H9 (cell line): ENCODE data around the gene UBAC2. TPM values are rescaled to one million over a fixed set of nuclear protein-coding genes. Genes with fewer than 3 reads are reported as not detected.

Experiments used
- DNase-seq: peaks from one replicate; pipeline ENCODE4 v3.0.0-alpha.2; 2017
- H2AFZ ChIP-seq: one replicate; pipeline ENCODE4 v1.6.1; 2013; ENCODE audit warnings: mild to moderate bottlenecking, low read length, control low read depth, moderate library complexity
- H2AK5ac ChIP-seq: 2 replicates; pipeline ENCODE4 v1.6.1; 2013; ENCODE audit warnings: low read length, control low read depth, mixed read lengths; ENCODE audit not compliant: insufficient read length
- H2BK120ac ChIP-seq: one replicate; pipeline ENCODE4 v1.6.1; 2013; ENCODE audit warnings: low read depth, mild to moderate bottlenecking, low read length, control low read depth, inconsistent platforms; ENCODE audit not compliant: poor library complexity, severe bottlenecking
- H2BK12ac ChIP-seq: 2 replicates; pipeline ENCODE4 v1.6.1; 2013; ENCODE audit warnings: low read length, control low read depth, mixed read lengths, low read depth; ENCODE audit not compliant: insufficient read length
- H2BK15ac ChIP-seq: 2 replicates; pipeline ENCODE4 v1.6.1; 2013; ENCODE audit warnings: low read depth, low read length, control low read depth
- H2BK20ac ChIP-seq: one replicate; pipeline ENCODE4 v1.6.1; 2013; ENCODE audit warnings: low read depth, mild to moderate bottlenecking, low read length, control low read depth, inconsistent platforms; ENCODE audit not compliant: poor library complexity, severe bottlenecking
- H2BK5ac ChIP-seq: 2 replicates; pipeline ENCODE4 v1.6.1; 2013; ENCODE audit warnings: low read length, control low read depth, mixed read lengths; ENCODE audit not compliant: insufficient read length
- H3K14ac ChIP-seq: 2 replicates; pipeline ENCODE4 v1.6.1; 2013; ENCODE audit warnings: low read length, control low read depth; ENCODE audit not compliant: insufficient read depth
- H3K18ac ChIP-seq: 2 replicates; pipeline ENCODE4 v1.6.1; 2013; ENCODE audit warnings: low read depth, mild to moderate bottlenecking, mixed read lengths, low read length, control low read depth; ENCODE audit not compliant: insufficient read length
- H3K23ac ChIP-seq: 2 replicates; pipeline ENCODE4 v1.6.1; 2013; ENCODE audit warnings: low read length, control low read depth, mixed read lengths, low read depth; ENCODE audit not compliant: insufficient read length
- H3K23me2 ChIP-seq: 2 replicates; pipeline ENCODE4 v1.6.1; 2013; ENCODE audit warnings: low read depth, mild to moderate bottlenecking, mixed read lengths, low read length, control low read depth; ENCODE audit not compliant: insufficient read length, poor library complexity, severe bottlenecking
- H3K27ac ChIP-seq: 2 replicates; pipeline ENCODE4 v1.5.1; 2013; ENCODE audit warnings: low read length, control low read depth, mixed read lengths, low read depth; ENCODE audit not compliant: insufficient read length
- H3K27me3 ChIP-seq: 2 replicates; pipeline ENCODE4 v1.6.1; 2013; ENCODE audit warnings: low read length, control low read depth, inconsistent platforms; ENCODE audit not compliant: insufficient read depth
- H3K4ac ChIP-seq: 2 replicates; pipeline ENCODE4 v1.6.1; 2013; ENCODE audit warnings: low read depth, mild to moderate bottlenecking, control low read depth, inconsistent platforms, low read length, moderate library complexity
- H3K4me1 ChIP-seq: 2 replicates; pipeline ENCODE4 v1.6.1; 2013; ENCODE audit warnings: low read length, control low read depth, inconsistent platforms; ENCODE audit not compliant: insufficient read depth
- H3K4me2 ChIP-seq: 2 replicates; pipeline ENCODE4 v1.6.1; 2013; ENCODE audit warnings: low read length, control low read depth, mixed read lengths; ENCODE audit not compliant: insufficient read length, insufficient read depth
- H3K56ac ChIP-seq: 2 replicates; pipeline ENCODE4 v1.6.1; 2013; ENCODE audit warnings: low read depth, mild to moderate bottlenecking, mixed read lengths, low read length, control low read depth; ENCODE audit not compliant: insufficient read length
- H3K79me1 ChIP-seq: 2 replicates; pipeline ENCODE4 v1.6.1; 2013; ENCODE audit warnings: low read depth, mild to moderate bottlenecking, moderate library complexity, low read length, control low read depth, inconsistent platforms; ENCODE audit not compliant: insufficient read depth, poor library complexity, severe bottlenecking
- H3K79me2 ChIP-seq: 2 replicates; pipeline ENCODE4 v1.6.1; 2013; ENCODE audit warnings: low read length, control low read depth, inconsistent platforms; ENCODE audit not compliant: insufficient read depth
- H3K9ac ChIP-seq: 2 replicates; pipeline ENCODE4 v1.6.1; 2013; ENCODE audit warnings: low read length, control low read depth, mixed read lengths; ENCODE audit not compliant: insufficient read length; ENCODE audit errors: extremely low read depth
- H3K9me3 ChIP-seq: one replicate; pipeline ENCODE4 v1.6.1; 2013; ENCODE audit warnings: low read depth, low read length, inconsistent platforms; ENCODE audit not compliant: control insufficient read depth
- H3T11ph ChIP-seq: one replicate; pipeline ENCODE4 v1.6.1; 2013; ENCODE audit warnings: mild to moderate bottlenecking, low read length, control low read depth, inconsistent platforms
- H4K20me1 ChIP-seq: one replicate; pipeline ENCODE4 v1.6.1; 2013; ENCODE audit not compliant: control insufficient read depth, insufficient read length, insufficient read depth
- H4K5ac ChIP-seq: 2 replicates; pipeline ENCODE4 v1.6.1; 2013; ENCODE audit warnings: low read depth, mild to moderate bottlenecking, mixed read lengths, low read length, control low read depth; ENCODE audit not compliant: insufficient read length
- H4K8ac ChIP-seq: replicated peaks from 2 replicates; pipeline ENCODE4 v1.6.1; 2013; ENCODE audit warnings: low read length, control low read depth, mixed read lengths, low read depth; ENCODE audit not compliant: insufficient read length
- H4K91ac ChIP-seq: 2 replicates; pipeline ENCODE4 v1.6.1; 2013; ENCODE audit warnings: low read depth, mild to moderate bottlenecking, moderate library complexity, mixed read lengths, low read length, control low read depth; ENCODE audit not compliant: insufficient read length
- H3K27ac Mint-ChIP-seq, 3 experiments: 2 replicates in 2 of 3; 3 replicates in 1 of 3; pipeline ENCODE4 v1.8.0; 2020 to 2021; ENCODE audit warnings: mixed read lengths in 3 of 3, mild to moderate bottlenecking in 1 of 3, moderate library complexity in 1 of 3
- H3K27me3 Mint-ChIP-seq: 2 replicates; pipeline ENCODE4 v1.8.0; 2021; ENCODE audit warnings: low read depth, mild to moderate bottlenecking, moderate library complexity, mixed read lengths
- H3K36me3 Mint-ChIP-seq, 3 experiments: 2 replicates in 2 of 3; 3 replicates in 1 of 3; pipeline ENCODE4 v1.8.0; 2020 to 2021; ENCODE audit warnings: low read depth in 3 of 3, mixed read lengths in 3 of 3; ENCODE audit not compliant: insufficient read depth in 1 of 3
- H3K4me1 Mint-ChIP-seq, 2 experiments: 2 replicates each; pipeline ENCODE4 v1.8.0; 2020; ENCODE audit warnings: mixed read lengths in 2 of 2
- H3K4me3 Mint-ChIP-seq, 2 experiments: 2 replicates in 1 of 2; 3 replicates in 1 of 2; pipeline ENCODE4 v1.8.0; 2020 to 2021; ENCODE audit warnings: mild to moderate bottlenecking in 2 of 2, mixed read lengths in 2 of 2, moderate library complexity in 1 of 2
- H3K9me3 Mint-ChIP-seq, 2 experiments: 2 replicates in 1 of 2; 3 replicates in 1 of 2; pipeline ENCODE4 v1.8.0; 2020; ENCODE audit warnings: mild to moderate bottlenecking in 2 of 2, mixed read lengths in 2 of 2, moderate library complexity in 1 of 2
- WGBS: extraction: QIAGEN DNeasy Blood & Tissue Kit; methylation state at CpG from one replicate; pipeline ENCODE4 v1.1.7; 2013; ENCODE audit warnings: missing lambda C conversion rate, low lambda C conversion rate, mixed read lengths; ENCODE audit not compliant: insufficient read length; ENCODE audit errors: extremely low coverage; 5-methylcytosine and 5-hydroxymethylcytosine counted together
- total RNA-seq: library from RNA; stranded (reverse); gene quantifications from 2 replicates; pipeline ENCODE4 v1.2.1, GENCODE V29; 2021
- TF ChIP-seq, protein P1 (sequence below): fragments of 200-600 bp; sonication (generic); conservative IDR thresholded peaks from 3 replicates; pipeline ENCODE4 v1.8.0; 2021; ENCODE audit warnings: antibody characterized with exemption, mild to moderate bottlenecking

The UBAC2 gene
- total RNA-seq, 1 experiment from 2014 or later = 52.3 TPM

DNA sequence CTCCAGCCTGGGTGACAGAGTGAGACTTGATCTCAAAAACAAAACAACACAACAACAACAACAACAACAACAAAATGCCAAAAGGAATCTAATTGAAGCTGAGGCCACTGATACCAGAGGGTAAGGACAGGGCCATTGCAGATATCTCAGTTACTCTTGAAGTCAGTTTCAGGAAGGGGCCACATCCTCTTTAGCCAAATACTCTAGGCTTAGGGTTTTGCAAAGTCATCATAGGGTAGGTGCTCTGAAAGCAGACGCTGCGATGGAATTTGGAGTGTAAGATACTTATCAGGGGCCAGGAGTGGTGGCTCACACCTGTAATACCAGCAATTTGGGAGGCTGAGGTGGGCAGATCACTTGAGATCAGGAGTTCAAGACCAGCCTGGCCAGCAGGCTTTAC is 46.6 kb upstream of the UBAC2 start:
- H2AFZ ChIP-seq = no peak overlapping the region
- no peak overlapping the region for H3K27ac ChIP-seq
- H3K27me3 ChIP-seq = no peaks in the 10 kb centered on the region
- H3T11ph ChIP-seq = no peak overlapping the region
- H2BK15ac ChIP-seq = no peak overlapping the region
- H3K23me2 ChIP-seq = no peaks in the 10 kb centered on the region
- TF ChIP-seq, protein P1, sequence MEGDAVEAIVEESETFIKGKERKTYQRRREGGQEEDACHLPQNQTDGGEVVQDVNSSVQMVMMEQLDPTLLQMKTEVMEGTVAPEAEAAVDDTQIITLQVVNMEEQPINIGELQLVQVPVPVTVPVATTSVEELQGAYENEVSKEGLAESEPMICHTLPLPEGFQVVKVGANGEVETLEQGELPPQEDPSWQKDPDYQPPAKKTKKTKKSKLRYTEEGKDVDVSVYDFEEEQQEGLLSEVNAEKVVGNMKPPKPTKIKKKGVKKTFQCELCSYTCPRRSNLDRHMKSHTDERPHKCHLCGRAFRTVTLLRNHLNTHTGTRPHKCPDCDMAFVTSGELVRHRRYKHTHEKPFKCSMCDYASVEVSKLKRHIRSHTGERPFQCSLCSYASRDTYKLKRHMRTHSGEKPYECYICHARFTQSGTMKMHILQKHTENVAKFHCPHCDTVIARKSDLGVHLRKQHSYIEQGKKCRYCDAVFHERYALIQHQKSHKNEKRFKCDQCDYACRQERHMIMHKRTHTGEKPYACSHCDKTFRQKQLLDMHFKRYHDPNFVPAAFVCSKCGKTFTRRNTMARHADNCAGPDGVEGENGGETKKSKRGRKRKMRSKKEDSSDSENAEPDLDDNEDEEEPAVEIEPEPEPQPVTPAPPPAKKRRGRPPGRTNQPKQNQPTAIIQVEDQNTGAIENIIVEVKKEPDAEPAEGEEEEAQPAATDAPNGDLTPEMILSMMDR = no peak
- Mint-ChIP-seq H3K36me3 (no peaks in the 10 kb centered on the region), H3K4me3 (no peak overlapping the region), H3K9me3 (no peaks in the 10 kb centered on the region), H3K4me1 (no peaks in the 10 kb centered on the region), H3K27me3 (no peaks in the 10 kb centered on the region; the same call in 1 of the 2 replicates), H3K27ac (no peak overlapping the region)
- no peak overlapping the region for H4K5ac ChIP-seq
- no peaks in the 10 kb centered on the region for H3K79me1 ChIP-seq
- H2BK12ac ChIP-seq = no peak overlapping the region
- H2BK20ac ChIP-seq = no peak overlapping the region
- H3K14ac ChIP-seq = no peak overlapping the region
- no peak overlapping the region for H2BK120ac ChIP-seq
- H3K23ac ChIP-seq = no peak overlapping the region
- DNase-seq = no peak
- H3K56ac ChIP-seq = no peak overlapping the region
- no peak overlapping the region for H3K4me2 ChIP-seq
- H4K20me1 ChIP-seq = no peaks in the 10 kb centered on the region
- H3K9me3 ChIP-seq = no peaks in the 10 kb centered on the region
- no peaks in the 10 kb centered on the region for H3K79me2 ChIP-seq
- no peak overlapping the region for H4K8ac ChIP-seq
- no peak overlapping the region for H2AK5ac ChIP-seq
- no peak overlapping the region for H3K18ac ChIP-seq
- no peak overlapping the region for H3K4ac ChIP-seq
- no peaks in the 10 kb centered on the region for H3K4me1 ChIP-seq
- H3K9ac ChIP-seq = no peak overlapping the region
- H2BK5ac ChIP-seq = no peak overlapping the region
- no peak overlapping the region for H4K91ac ChIP-seq
- no CpG with 5 or more reads among the region's 2 CpGs for WGBS
